Breast epithelium (tissue), 3 donors: ENCODE results near the gene SLC18A2.

Experiments used
- POLR2A ChIP-seq: fragments of 450-650 bp; IDR thresholded peaks from one replicate; pipeline ENCODE4 v1.6.1; 2016; ENCODE audit warnings: antibody characterized with exemption, mild to moderate bottlenecking, moderate library complexity
- POLR2AphosphoS5 ChIP-seq, 3 donors: sonication (generic); formaldehyde crosslinking; IDR thresholded peaks; one replicate each; pipeline ENCODE4 v1.6.1; 2017; ENCODE audit warnings: antibody characterized with exemption in 3 of 3
- TF ChIP-seq, protein P1 (sequence below), 3 donors: fragments of 450-650 bp; IDR thresholded peaks; one replicate each; pipeline ENCODE4 v1.5.1; 2016 to 2017; ENCODE audit warnings: antibody characterized with exemption in 3 of 3, mild to moderate bottlenecking in 3 of 3, moderate library complexity in 3 of 3

DNA sequence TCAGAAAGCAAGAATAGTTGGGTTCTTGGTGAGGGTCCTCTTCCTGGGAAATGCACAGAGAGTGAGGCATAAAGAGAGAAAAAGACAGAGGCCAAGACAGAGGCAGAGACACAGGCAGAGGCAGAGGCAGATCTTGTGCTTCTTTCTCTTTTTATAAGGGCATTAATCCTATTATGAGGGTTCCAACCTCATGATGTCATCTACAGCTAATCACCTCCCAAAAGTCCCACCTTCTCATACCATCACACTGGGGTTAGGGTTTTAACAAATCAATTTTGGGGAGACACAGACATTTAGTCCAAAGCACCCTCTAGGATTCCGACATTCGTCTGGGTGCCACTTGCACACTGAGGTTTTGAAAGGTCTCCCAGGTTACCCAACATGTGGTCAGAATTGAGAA, 25.8 kb upstream of the SLC18A2 start:
- TF ChIP-seq, protein P1, sequence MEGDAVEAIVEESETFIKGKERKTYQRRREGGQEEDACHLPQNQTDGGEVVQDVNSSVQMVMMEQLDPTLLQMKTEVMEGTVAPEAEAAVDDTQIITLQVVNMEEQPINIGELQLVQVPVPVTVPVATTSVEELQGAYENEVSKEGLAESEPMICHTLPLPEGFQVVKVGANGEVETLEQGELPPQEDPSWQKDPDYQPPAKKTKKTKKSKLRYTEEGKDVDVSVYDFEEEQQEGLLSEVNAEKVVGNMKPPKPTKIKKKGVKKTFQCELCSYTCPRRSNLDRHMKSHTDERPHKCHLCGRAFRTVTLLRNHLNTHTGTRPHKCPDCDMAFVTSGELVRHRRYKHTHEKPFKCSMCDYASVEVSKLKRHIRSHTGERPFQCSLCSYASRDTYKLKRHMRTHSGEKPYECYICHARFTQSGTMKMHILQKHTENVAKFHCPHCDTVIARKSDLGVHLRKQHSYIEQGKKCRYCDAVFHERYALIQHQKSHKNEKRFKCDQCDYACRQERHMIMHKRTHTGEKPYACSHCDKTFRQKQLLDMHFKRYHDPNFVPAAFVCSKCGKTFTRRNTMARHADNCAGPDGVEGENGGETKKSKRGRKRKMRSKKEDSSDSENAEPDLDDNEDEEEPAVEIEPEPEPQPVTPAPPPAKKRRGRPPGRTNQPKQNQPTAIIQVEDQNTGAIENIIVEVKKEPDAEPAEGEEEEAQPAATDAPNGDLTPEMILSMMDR (IDR thresholded peaks at IDR 0.05): no peak
- no peak for TF ChIP-seq POLR2A
- no peak for TF ChIP-seq POLR2AphosphoS5 (IDR thresholded peaks at IDR 0.05)
